Activated CD4-positive, CD25-positive, alpha-beta regulatory T cell treated with anti-CD3 and anti-CD28 coated beads, Interleukin-2, amount 50 U/mL, for 16 hours (primary cell): ENCODE measurements around the gene TBKBP1.

Experiments
- DNase-seq: peaks from one replicate; pipeline ENCODE4 v3.0.0-alpha.2; 2020; ENCODE audit warnings: low read depth, low spot score

The TBKBP1 gene

DNA sequence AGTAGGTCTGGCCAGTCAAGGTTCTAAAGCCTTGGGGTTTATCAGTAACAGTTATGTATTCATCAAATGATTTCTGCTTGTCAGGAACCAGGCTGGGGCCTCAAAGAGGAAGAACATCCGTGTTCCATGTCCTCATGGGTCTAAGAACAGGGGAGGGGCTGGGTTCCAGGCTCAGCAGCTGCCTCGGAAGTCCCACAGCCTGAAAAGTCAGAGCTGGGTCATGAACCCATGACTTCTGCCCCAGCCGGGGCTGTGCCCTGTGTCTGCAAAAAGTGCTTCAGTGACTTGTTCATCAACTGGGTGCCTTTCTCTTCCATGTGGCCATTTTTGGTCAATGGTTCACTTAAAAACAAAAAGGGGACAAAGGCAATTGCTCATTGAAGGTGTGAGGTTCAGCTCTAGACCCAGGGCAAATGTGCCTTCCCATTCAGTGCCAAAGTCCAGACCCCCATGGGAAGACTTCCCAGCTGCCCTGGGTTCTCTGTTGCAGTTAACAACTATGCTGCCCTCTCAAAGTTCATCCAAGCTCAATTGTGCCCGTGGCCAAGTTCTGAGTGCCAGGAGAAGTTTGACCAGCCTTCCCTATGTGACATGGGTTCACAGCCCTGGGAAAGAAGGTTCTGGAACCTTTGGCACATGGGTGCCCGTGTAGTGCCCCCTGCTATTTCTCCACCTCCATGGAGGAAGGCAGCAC is 18.5 kb downstream of the TBKBP1 start:
- no peak for DNase-seq

DNA sequence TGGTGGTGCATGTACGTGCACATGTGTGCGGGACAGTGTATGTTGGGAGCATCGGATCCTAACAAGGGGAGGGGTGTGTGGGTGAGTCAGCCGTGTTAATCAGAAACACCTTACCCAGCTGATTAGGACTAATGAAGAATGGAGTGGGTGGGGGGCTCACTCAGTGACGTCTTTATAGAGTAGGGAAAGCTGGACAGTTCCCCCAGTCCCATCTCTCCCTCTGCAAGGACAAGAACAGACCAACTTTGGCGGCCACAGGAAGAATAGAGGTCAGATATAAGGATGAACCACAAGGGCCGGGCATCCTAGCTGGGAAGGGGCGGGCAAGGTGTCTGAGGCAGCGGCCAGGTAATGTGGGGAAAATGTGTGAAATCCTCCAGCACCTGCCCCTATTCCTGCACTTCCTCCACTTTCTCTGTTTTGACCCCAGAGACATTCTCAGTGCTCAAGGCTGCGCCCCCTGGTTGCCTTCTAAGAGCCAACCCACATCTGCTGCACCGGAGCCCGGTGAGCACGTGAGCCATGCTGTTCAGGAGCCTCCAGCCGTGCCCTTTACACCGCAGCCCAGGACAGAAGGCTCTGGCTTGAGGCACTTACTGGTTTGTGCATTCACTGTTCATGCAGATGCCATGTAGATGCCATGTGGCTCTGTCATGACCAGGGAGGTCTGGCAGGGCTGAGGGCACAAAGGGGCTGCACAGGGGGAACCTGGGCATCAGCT is 20.2 kb downstream of the TBKBP1 start:
- DNase-seq = no peak

DNA sequence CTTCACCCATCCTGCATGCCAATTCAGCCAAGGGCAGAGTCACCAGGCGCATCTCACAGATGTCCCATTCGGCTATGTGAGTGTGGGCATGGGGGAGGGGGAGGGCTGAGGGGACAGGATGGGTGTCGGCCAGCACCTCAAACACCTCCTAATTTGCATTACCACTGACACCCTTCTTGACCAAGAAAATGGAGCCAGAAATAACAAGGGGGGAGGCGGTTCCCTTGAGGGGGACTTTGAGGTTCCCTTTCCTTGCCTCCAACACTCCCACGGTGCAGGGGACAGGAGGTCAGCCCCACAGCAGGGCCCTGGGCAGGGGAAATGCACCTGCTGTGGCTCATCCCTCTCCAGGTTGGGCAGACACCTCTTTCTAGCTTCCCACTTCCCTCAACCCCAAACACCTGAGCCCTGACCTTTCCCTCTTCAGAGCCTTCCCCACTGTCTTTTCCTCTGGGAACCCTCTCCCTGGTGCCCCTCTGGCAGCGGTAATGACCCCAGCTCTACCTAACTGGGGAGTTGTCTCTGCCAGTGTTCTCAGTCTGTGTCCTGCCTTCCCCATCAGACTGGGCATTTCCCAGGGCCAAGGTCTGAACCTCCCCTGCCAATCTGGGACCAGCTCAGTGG is 20.9 kb downstream of the TBKBP1 start:
- no peak for DNase-seq

DNA sequence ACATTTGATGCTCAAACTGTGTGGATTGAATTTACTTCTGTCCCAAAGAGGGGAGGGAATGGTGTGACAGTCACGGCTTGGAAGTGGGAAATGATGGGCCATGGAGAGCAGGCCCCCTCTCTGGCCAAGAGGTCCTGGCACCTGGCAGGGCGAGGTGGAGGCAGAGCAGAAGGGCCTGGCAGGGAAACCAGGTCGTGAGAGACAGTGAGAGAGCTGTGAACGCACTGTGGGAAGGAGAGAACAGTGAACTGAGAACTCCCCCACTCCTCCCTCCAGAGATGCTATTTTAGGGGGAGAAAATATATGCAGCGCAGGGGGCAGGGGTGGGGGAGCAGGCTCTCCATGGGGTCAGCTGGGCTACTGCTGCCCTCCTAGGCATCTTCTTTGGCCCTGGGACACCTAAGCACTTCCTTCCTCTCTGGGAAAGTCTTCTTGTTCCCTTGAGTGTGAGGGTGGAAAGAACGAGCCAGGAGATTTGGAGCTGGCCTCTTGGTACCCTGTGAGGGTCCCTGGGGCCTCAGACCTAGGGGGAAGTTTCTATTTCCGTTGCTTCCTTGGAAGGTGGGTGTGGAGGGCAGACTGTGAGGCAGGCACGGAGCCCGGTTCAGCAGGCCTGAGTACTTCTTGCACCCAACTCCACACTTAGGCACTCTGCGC is 21.8 kb downstream of the TBKBP1 start:
- DNase-seq = no peak

DNA sequence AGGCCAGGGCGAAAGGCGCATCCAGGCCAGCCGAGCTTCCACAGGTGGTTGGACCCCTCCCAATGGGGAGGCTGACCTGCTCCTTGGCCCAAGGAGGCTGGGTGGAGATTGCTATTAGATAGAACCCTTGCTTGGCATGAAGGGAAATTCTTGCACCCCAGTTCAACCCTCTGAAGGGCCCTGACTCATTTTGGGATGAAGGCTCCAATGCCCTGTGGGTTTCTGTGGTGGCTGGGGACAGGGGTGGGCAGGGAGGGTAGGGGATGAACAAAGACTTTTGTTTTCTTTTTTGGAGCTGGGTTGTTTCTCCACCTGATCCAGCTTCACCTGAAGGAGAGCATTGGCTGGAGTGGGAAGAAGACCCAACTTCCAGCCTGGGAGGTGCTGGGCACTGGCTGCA is 22.4 kb downstream of the TBKBP1 start:
- DNase-seq = no peak

DNA sequence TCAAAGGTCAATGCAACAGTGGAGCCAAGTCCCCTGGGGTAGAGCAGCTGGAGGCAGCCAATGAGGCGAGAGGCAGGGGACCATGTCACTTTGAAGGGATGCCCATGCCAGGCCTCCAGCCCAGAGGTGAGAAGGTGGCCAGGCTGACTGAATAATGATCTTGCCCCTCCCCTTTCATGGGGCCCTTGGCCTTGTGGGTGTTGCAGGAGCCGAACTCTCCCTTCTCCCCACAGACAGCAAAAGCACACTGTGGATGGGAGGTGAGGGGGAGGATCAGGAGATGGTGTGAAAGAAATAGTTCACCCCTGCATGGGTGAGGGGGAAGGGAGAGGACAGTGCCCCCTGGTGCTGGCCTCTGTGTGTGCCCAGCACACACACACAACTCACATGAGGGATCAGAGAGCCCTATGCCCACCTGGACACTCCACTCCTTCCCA is 23.3 kb downstream of the TBKBP1 start:
- DNase-seq = no peak

DNA sequence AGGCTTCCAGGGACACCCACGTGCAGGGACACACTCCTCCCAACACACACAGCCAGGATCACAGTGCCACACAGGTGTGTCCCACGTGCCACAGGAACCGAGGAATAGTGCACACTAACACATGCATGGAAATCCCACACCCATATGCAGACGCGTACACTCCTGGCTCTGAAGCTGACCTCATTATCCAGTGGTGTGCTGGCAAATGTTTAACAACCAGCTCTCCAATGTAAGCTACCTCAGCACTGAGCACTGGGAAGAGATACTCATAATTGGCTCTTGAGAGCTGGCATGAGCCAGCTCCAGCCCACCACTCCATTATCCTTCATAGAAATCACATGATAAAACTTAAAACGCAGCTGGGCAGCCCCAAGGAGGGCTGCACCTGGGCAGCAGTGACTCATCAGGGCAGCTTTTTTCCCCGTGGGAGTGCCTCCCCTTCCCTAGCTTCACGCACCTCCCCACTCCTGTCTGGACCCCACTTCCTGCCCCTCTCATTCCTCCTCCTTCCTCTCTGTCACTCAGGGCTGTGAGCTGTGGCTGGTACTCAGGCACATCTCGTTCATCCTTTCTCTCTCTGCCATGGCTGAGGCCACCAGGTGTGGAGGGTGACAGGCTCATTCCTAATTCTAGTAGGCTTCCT is 24.1 kb downstream of the TBKBP1 start:
- no peak for DNase-seq

DNA sequence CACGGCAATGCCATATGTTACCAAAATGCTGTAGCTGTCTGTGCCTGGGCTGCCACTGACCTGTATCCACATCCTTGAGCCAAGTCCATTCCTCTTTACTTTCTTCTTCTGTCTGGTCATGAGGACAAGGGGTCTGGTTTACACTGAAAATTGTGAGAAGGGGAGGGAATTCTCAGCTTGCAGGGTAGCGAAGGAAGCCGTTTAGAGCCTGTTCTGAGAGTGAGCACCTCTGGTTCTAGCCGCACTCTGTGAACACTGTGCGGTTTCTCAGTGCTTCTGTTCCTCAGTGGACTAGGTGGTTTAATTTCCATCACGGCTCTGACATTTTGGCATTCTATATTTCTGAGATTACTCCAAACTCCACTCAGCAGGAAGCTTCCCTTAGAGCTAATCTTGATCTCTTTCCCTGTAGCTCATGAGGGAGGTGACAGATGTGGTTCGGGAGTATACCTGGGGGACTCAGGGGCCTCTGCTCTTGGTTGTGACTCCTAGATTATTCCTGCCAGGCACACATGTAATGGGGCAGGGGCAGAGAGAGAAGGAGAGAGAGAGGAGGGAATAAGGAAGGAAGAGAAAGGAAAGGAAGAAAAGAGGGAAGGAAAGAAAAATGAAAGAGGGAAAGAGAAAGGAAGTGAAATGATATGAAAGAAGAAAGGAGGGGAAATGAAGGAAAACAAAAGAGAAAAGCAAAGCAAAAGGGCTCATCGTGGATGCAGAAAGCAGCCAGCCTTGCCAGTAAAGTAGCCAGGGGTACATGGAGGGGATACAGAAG is 24.9 kb downstream of the TBKBP1 start:
- DNase-seq = no peak

DNA sequence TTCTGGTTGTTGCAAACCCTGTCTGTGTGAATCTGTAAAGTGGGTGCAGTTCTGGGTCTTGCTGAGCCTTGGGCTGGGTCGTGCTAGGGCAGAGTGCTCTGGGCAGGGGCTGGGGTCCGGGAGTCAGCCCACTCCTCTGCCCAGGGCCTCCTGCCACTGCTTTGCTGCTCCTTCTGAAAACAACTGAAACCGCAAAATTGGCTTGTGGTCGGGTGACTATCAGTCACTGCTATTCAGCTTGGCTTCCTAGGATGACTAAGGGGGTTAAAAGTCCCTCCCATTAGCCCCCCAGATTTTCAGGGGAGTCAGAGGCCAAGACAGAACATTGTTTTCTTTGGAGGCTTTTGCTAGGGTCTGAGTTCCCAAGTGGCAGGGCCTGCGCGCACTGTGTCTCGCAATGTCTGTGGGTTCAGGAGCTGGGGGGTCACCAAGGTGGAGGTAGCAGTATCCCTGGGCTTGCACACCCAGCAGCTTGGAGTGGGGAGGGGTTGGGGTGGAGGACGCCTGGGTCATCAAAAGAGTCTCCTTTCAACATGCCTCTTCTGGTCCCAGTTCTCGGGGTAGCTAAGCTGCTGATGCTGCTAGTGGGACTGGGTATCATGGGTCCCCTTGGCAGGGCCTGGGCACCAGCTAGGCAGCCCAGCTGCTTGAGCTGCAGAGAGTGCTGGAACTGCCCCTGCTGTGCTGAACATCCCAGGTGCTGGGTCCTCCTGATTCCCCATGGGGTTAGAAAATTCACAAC is 25.6 kb downstream of the TBKBP1 start:
- peak; percentile 51 for DNase-seq

DNA sequence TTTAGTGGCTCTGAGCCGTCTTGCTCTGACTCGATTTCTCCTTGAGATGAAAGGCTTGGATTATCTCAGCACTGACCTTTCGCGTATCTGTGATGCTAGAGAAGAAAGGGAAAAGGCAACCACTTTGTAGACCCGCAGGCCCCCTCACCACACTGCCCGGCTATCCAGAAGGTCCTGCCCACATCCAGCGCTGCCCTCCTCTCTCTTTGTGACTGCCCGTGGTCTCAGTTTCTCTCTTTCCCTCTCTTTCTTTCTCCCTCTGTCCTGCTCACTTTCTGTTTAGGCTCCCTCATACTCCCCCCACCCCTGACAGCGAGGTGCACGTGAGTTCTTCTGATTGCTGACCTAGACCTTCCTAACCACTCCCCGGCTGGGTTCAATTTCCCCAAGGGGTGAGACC is 26.2 kb downstream of the TBKBP1 start:
- no peak for DNase-seq

DNA sequence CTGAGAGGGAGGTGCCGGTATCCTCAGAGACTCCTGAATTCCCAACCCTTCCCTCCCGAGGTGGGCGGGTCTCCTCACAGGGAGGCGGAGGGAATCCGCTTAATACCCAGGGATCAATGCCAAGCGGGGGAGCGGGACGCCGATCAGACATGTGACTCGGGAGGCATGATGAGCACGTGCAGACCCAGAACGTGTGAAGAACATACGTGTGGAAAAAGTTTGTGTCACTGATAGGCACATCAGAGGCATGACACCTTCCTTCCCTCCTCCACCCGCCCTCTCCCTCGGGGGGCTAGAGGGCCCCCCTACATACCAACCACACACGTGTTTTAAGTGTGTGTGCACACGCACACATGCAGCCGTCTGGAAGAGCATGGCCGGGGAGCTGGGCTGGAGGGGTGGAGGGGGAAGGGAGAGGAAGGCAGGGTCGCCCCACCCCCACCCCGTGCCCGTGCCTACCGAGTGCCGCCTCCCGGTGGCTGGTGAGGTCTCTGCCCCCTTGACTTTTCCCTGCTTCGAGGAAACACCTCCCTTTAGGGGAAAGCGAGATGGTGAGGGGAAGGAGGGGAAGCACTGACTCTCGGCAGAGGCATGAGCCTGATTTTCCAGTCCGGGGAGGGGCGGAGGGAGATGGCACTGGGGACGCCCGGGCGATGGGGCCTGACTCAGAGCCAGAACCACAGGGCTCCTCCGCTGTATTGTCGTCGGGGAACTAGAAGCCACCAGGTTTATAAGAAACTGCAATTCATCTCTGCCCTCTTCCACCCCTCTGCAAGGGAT is 27.0 kb downstream of the TBKBP1 start:
- DNase-seq = peak; percentile 84

DNA sequence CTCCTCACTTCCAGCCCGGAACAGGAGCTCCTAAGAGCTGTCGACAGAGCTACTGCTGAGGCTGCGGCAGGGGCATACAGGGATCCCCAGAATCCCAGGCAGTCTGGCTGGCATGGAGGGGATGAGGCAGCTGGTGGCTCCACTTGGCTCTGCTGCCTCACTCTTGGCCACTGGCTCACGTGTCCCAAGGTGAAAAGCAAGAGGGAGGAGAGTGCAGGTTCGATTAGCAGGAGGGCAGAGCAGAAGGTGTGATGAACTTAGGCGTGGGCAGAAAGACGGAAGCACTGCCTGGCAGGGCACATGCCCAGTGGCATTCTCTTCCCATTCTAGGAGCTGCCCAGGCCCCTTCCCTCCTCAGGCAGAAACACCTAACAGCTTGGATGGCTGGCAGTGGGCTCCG is 27.8 kb downstream of the TBKBP1 start:
- no peak for DNase-seq

DNA sequence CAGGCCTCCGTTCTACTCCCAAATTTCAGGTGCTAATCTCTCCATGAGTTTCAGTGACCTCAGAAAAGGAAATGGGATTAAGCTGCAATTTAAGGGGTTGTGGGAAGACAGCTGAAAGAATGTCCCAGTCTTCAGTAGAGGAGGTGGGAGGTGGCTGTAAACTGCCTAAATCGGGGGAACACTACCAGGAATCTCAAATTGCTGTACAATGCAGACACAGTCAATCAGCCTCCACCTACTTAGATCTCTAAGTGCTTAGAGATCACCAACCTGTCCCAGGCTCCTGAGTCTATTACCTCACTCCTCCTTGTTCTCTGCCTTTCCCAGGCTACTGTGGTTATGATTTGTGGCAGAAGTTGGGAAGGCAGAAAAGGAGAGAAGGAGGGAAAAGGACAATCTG is 30.7 kb downstream of the TBKBP1 start:
- DNase-seq = no peak

DNA sequence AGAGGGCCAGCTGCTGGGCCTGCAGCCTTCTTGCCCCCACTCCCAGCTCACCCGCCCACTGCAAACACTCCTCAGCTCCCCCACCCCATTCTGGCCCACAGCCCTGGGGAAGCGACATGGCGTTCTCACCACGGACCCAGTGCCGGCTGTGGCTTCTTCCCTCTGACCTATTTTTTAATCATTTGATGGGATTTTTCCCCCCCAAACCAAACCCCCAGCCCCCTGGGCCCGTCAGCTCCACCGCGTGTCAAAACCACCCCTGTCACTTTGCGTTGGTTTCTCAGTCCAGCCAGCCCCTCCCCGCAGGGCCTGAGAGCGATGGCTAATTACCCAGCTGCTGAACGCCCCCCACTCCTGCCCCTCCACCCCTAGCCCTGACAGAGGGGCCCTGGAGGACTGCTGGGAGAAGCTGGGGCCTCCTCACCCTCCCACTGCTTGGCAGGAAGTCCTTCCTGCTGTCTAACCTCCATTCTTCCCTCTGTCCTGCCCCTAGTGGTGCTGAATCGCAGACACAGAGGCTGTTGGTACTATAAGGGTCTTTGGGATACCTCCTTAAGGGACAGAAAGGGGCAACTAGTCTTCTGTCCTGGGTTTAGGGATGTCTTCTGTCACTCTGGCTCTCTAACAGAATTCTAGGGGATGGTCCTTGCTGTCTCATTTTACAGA is 31.6 kb downstream of the TBKBP1 start:
- DNase-seq = no peak

DNA sequence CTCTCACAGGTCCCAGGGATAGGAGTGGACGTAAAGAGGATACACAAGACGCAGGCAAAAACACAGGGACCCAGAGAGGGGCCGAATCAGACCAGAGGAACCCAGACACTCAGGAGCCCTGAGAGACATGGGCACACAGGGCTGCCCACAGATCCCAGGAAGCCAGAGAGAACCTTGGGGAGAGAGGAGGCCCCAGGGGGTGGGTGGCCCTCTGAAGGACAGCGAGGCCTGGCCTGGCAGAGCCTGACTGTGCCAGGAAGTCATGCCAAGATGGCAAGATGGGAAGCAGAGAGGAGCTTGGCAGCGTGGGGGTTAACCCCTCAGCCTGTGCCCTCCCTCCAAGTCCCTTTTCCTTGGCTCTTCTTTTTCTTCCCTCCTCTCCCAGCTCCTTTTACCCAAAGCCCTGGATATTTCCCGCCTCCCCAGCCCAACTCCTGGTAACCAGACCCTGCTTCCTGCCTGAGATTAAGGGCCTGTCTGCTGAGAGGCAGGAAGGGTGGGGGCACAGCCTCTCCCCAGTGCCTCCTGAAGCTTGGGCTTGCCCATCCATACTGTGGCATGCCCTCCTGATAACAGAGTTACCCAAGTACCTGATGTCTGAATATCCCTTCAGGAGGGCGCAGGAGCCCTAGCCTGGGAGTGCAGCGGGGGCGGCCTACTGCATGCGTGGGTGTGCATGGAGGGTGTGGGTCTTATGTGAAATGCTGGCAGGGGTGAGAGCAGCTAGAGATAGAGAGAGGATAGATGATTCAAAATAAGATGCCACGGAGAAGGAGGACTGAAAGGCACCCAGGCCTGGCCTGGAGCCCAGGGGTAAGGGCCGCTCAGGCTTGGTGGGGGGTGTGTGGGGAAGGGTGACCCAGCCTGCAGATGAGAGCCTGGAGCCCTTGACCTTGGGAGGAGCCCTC is 33.1 kb downstream of the TBKBP1 start:
- DNase-seq = no peak

DNA sequence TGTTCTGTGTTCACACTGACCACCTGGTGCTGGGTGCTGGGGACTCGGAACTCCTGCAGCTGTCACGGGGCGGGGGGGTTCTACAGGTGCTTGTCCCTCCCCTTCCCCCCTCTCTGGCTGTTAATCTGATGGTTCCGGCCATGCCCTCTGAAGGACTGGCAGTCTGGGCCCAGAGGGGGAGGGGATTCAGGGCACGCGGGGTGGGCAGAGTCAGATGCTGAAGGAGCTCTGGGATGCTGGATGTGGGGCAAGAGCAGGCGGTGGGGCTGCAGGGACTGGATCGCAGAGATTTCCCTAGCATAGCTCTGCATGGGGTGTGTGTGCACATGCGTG is 33.7 kb downstream of the TBKBP1 start:
- no peak for DNase-seq

DNA sequence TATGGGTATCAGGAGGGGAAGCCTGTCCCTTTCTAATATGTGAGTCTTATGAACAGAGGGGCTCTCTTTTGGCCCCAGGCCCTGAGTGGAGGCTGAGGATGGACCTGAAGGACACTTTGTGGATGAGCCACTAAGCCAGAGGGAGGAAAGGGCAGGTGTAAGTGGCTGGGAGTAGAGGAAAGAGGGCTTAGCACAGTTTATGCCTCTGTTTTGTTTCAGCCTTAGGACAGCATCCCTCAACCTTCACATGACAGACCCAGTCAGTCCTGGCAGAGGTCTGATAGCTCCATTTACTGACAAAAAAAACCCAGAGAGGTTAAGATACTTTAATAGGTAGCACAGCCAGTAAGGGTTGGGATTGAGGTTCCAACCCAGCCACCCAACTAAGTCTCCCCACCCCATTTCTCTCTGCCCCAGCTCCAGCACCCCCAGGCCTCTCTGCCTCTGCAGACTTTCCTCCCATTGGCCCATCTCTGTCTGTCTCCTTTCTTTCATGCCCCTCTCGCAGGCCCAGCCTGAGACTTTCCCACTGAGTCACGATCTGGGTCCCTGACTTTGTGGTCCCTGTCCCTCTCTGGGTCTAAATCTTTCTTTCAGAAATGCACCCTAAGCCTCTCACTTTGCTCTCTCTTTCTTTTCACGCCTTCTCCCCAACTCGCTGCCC is 34.4 kb downstream of the TBKBP1 start:
- DNase-seq = no peak

DNA sequence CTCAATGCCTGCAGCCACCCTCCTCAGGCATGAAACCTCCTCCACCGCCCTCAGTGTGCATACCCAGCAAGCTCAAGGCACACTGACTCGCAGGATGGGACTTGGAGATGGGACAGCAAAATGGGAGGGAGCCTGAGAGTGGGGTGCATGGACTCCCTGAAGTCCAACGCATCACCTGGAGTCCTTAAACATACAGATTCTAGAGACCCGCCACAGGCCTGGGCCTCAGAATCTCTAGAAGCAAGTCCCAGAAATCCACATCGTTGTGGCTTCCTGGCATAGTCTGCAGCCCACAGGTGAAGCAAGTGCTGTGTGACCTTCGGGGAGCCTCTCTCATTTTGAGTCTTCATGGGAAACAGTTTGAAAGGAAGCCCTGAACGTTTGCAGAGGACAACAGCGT is 35.5 kb downstream of the TBKBP1 start:
- no peak for DNase-seq
